Measurements from ENCODE around the gene KIAA1671. TPM values are rescaled to one million over a fixed set of nuclear protein-coding genes. Genes with fewer than 3 reads are reported as not detected.

KIAA1671 gene
- total RNA-seq, 1 experiment from 2014 or later = 18.6 TPM

- ChIA-PET POLR2A (ENCODE audit: unreplicated experiment) (no interaction called here), CTCF (no interaction called here)
- DNase-seq = no peak
- intact Hi-C loops (cut with micrococcal nuclease) = no loop called here
- Histone ChIP-seq H4K20me1 (ENCODE audit: low read length) (no peaks in the 10 kb centered on the region), H3K27me3 (ENCODE audit: low read length) (no peaks in the 10 kb centered on the region), H3K27ac (ENCODE audit: low read length) (no peak overlapping the region), H3K4me1 (ENCODE audit: insufficient read depth, low read length) (peaks cover 17% of the 10 kb centered on the region), H3K9ac (ENCODE audit: low read length) (no peak overlapping the region), H3K4me3 (ENCODE audit: low read length) (no peak overlapping the region), H2AFZ (ENCODE audit: low read length) (no peak overlapping the region), H3K9me3 (ENCODE audit: low read length) (no peaks in the 10 kb centered on the region), H3K79me2 (ENCODE audit: low read length) (peaks cover 37% of the 10 kb centered on the region), H3K4me2 (ENCODE audit: low read length) (no peak overlapping the region), H3K36me3 (ENCODE audit: low read depth, low read length) (no peaks in the 10 kb centered on the region), H3F3A (ENCODE audit: low read length, unreplicated experiment) (no peaks in the 10 kb centered on the region), H3K9me2 (replicated peaks; ENCODE audit: low read length) (no peaks in the 10 kb centered on the region)
- BruUV-seq (replicated peaks) = no TSS peak
- no peak for ATAC-seq
- TF ChIP-seq CTCF (conservative IDR thresholded peaks at IDR 0.05; ENCODE audit: low read depth, low read length) (no peak), EZH2phosphoT487 (IDR thresholded peaks at IDR 0.05; ENCODE audit: borderline replicate concordance, low read length) (no peak), EZH2 (IDR thresholded peaks at IDR 0.05; ENCODE audit: low read length, unreplicated experiment) (no peak)
Measured at GRCh38 chr22:24981656-24982055, 29.1 kb downstream of the KIAA1671 start.

- BruUV-seq (replicated peaks) = no TSS peak
Measured at GRCh38 chr22:24982301-24983056, 30.0 kb downstream of the KIAA1671 start.

More at GRCh38 chr22:24982301-24983056, 30.0 kb downstream of the KIAA1671 start:
- Histone ChIP-seq H3K4me3 (ENCODE audit: low read length) (no peak overlapping the region), H3K9ac (ENCODE audit: low read length) (no peak overlapping the region), H3K9me3 (ENCODE audit: low read length) (no peaks in the 10 kb centered on the region), H3F3A (ENCODE audit: low read length, unreplicated experiment) (no peaks in the 10 kb centered on the region), H3K27me3 (ENCODE audit: low read length) (no peaks in the 10 kb centered on the region), H3K9me2 (replicated peaks; ENCODE audit: low read length) (no peaks in the 10 kb centered on the region), H3K4me1 (ENCODE audit: insufficient read depth, low read length) (peaks cover 19% of the 10 kb centered on the region), H2AFZ (ENCODE audit: low read length) (no peak overlapping the region), H3K36me3 (ENCODE audit: low read depth, low read length) (no peaks in the 10 kb centered on the region), H3K27ac (ENCODE audit: low read length) (no peak overlapping the region), H3K4me2 (ENCODE audit: low read length) (no peak overlapping the region), H3K79me2 (ENCODE audit: low read length) (peaks cover 31% of the 10 kb centered on the region), H4K20me1 (ENCODE audit: low read length) (no peaks in the 10 kb centered on the region)
- no peak for ATAC-seq
- ChIA-PET CTCF (no interaction called here), POLR2A (ENCODE audit: unreplicated experiment) (no interaction called here)
- no peak for DNase-seq
- TF ChIP-seq CTCF (conservative IDR thresholded peaks at IDR 0.05; ENCODE audit: low read depth, low read length) = no peak
- TF ChIP-seq EZH2phosphoT487 (IDR thresholded peaks at IDR 0.05; ENCODE audit: borderline replicate concordance, low read length) = no peak
- TF ChIP-seq EZH2 (IDR thresholded peaks at IDR 0.05; ENCODE audit: low read length, unreplicated experiment) = no peak
- intact Hi-C loops (cut with micrococcal nuclease) = no loop called here
